Stimulated activated CD4-positive, alpha-beta T cell treated with anti-CD3 and anti-CD28 coated beads, Interleukin-12 subunit alpha, Interleukin-12 subunit beta, amount 100 ng/mL, for 24 hours (primary cell): ENCODE measurements around the gene TRIP6.

Source experiments
- DNase-seq, 2 experiments: peaks; one replicate each; pipeline ENCODE4 v3.0.0-alpha.2; 2020; ENCODE audit warnings: low read depth in 2 of 2

The TRIP6 gene

GRCh38 chr7:100867040-100867775 is at the start of gene TRIP6:
TRIP6 (plus strand) TSS chr7:100867387; CDS start chr7:100867498, 111 bp downstream.
- peak in 1 of 2 experiments; percentile 72 for DNase-seq

GRCh38 chr7:100818366-100818765 is 48.8 kb upstream of the TRIP6 start:
- no peak for DNase-seq

- no peak for DNase-seq
Measured at GRCh38 chr7:100818825-100819224, 48.4 kb upstream of the TRIP6 start.

GRCh38 chr7:100819586-100819985 is 47.6 kb upstream of the TRIP6 start:
- DNase-seq = no peak

GRCh38 chr7:100822236-100823139 is 44.7 kb upstream of the TRIP6 start:
- no peak for DNase-seq

GRCh38 chr7:100823140-100823525 is 44.1 kb upstream of the TRIP6 start:
- no peak for DNase-seq

- no peak for DNase-seq
Measured at GRCh38 chr7:100823534-100823933, 43.7 kb upstream of the TRIP6 start.

- no peak for DNase-seq
Measured at GRCh38 chr7:100824499-100825214, 42.5 kb upstream of the TRIP6 start.

GRCh38 chr7:100825215-100825671 is 41.9 kb upstream of the TRIP6 start:
- DNase-seq = no peak

- DNase-seq = no peak
Measured at GRCh38 chr7:100825751-100826513, 41.3 kb upstream of the TRIP6 start.

- DNase-seq = no peak
Measured at GRCh38 chr7:100826514-100827329, 40.5 kb upstream of the TRIP6 start.

GRCh38 chr7:100827330-100828226 is 39.6 kb upstream of the TRIP6 start, which contains the start of gene EPHB4:
EPHB4 (minus strand) TSS chr7:100827523; CDS start chr7:100827030, 493 bp downstream.
- no peak for DNase-seq

GRCh38 chr7:100829150-100829716 is 38.0 kb upstream of the TRIP6 start:
- no peak for DNase-seq

GRCh38 chr7:100830396-100830795 is 36.8 kb upstream of the TRIP6 start:
- DNase-seq = no peak

- no peak for DNase-seq
Measured at GRCh38 chr7:100832281-100832633, 34.9 kb upstream of the TRIP6 start.

- no peak for DNase-seq
Measured at GRCh38 chr7:100835903-100836811, 31.0 kb upstream of the TRIP6 start.

GRCh38 chr7:100836812-100837098 is 30.4 kb upstream of the TRIP6 start:
- DNase-seq = no peak
